Parathyroid adenoma (tissue), 2 donors: ENCODE data around the gene MST1.

Source experiments
- H2AFZ ChIP-seq: fragments of 300-600 bp; sonication (generic); one replicate; pipeline ENCODE4 v1.7.0; 2017; ENCODE audit warnings: antibody characterized with exemption, mild to moderate bottlenecking
- H3K27ac ChIP-seq: fragments of 300-600 bp; sonication (generic); one replicate; pipeline ENCODE4 v1.7.0; 2017
- H3K27me3 ChIP-seq: fragments of 300-600 bp; sonication (generic); one replicate; pipeline ENCODE4 v1.7.0; 2017; ENCODE audit warnings: low read length; ENCODE audit not compliant: control insufficient read depth, insufficient read depth
- H3K36me3 ChIP-seq: fragments of 300-600 bp; sonication (generic); one replicate; pipeline ENCODE4 v1.7.0; 2017; ENCODE audit warnings: low read length; ENCODE audit not compliant: control insufficient read depth, insufficient read depth
- H3K4me1 ChIP-seq: fragments of 300-600 bp; sonication (generic); one replicate; pipeline ENCODE4 v1.7.0; 2017; ENCODE audit warnings: control low read depth
- H3K4me2 ChIP-seq: fragments of 300-600 bp; sonication (generic); one replicate; pipeline ENCODE4 v1.7.0; 2017; ENCODE audit warnings: low read length
- H3K4me3 ChIP-seq: fragments of 300-600 bp; sonication (generic); one replicate; pipeline ENCODE4 v1.7.0; 2017; ENCODE audit warnings: low read depth, low read length
- H3K79me2 ChIP-seq: fragments of 300-600 bp; sonication (generic); one replicate; pipeline ENCODE4 v1.7.0; 2017; ENCODE audit warnings: control low read depth
- H3K9ac ChIP-seq: fragments of 300-600 bp; sonication (generic); one replicate; pipeline ENCODE4 v1.7.0; 2017; ENCODE audit warnings: mild to moderate bottlenecking
- H3K9me3 ChIP-seq: fragments of 300-600 bp; sonication (generic); one replicate; pipeline ENCODE4 v1.7.0; 2017; ENCODE audit warnings: low read length; ENCODE audit not compliant: control insufficient read depth
- CTCF ChIP-seq: fragments of 300-600 bp; sonication (generic); IDR thresholded peaks from one replicate; pipeline ENCODE4 v1.7.0; 2017; ENCODE audit warnings: antibody characterized with exemption, mild to moderate bottlenecking
- donor health status: primary hyperparathyroidism.

MST1 gene

DNA sequence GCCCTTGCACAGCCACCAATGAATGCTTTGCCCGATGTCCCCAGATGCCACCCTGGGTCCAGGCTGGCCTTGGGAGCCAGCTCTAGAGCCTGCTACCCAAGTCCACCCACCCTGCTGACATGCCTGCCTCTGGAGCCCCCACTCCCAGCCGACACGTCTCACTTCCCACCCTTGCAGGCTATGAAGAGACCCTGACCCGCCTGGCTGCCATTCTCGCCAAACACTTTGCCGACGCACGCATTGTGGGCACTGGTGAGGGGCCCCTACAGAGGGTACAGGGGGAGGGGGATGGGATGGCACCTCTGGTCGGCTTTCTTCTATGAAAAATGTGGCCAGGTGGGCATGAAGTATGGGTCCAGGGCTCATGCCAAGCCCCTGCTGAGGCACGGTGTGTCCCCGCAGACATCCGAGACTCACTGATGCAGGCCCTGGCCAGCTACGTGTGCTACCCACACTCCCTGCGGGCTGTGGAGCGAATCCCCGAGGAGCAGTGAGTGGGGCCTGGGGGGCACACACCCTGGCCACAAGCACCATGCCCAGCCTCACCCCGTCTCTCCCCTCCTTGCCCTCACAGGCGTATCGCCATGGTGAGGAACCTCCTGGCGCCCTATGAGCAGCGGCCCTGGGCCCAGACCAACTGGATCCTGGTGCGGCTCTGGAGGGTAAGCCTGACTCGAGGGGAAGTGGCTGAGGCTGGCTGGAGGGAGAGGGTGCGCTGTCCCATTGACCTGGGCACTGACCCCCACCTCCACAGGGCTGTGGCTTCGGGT is 24.2 kb upstream of the MST1 start:
- no peak overlapping the region for H3K9ac ChIP-seq
- H3K4me3 ChIP-seq: no peak overlapping the region
- peak overlapping the region; percentile 82 for H3K27ac ChIP-seq
- no peaks in the 10 kb centered on the region for H3K36me3 ChIP-seq
- H3K79me2 ChIP-seq: no peaks in the 10 kb centered on the region
- H3K27me3 ChIP-seq: no peaks in the 10 kb centered on the region
- H3K4me1 ChIP-seq: peaks cover 13% of the 10 kb centered on the region
- TF ChIP-seq CTCF: no peak
- no peak overlapping the region for H3K4me2 ChIP-seq
- no peaks in the 10 kb centered on the region for H3K9me3 ChIP-seq
- H2AFZ ChIP-seq: no peak overlapping the region

- Histone ChIP-seq H3K27ac (no peak overlapping the region), H2AFZ (no peak overlapping the region), H3K9ac (no peak overlapping the region), H3K4me3 (no peak overlapping the region), H3K9me3 (no peaks in the 10 kb centered on the region), H3K79me2 (no peaks in the 10 kb centered on the region), H3K36me3 (no peaks in the 10 kb centered on the region), H3K4me2 (no peak overlapping the region), H3K4me1 (peaks cover 13% of the 10 kb centered on the region), H3K27me3 (no peaks in the 10 kb centered on the region)
- TF ChIP-seq CTCF: no peak
These were observed 23.5 kb upstream of the MST1 start for GRCh38 chr3:49712631-49713317.

- no peak overlapping the region for H2AFZ ChIP-seq
- no peaks in the 10 kb centered on the region for H3K36me3 ChIP-seq
- TF ChIP-seq CTCF: no peak
These were observed 22.9 kb upstream of the MST1 start for GRCh38 chr3:49712166-49712565.

GRCh38 chr3:49711489-49711888 is 22.2 kb upstream of the MST1 start:
- Histone ChIP-seq H3K27me3 (no peaks in the 10 kb centered on the region), H3K27ac (no peak overlapping the region), H3K4me2 (no peak overlapping the region), H3K79me2 (no peaks in the 10 kb centered on the region), H3K36me3 (no peaks in the 10 kb centered on the region), H2AFZ (no peak overlapping the region), H3K4me1 (peaks cover 13% of the 10 kb centered on the region), H3K4me3 (no peak overlapping the region), H3K9ac (no peak overlapping the region), H3K9me3 (no peaks in the 10 kb centered on the region)
- no peak for TF ChIP-seq CTCF

More at GRCh38 chr3:49712166-49712565, 22.9 kb upstream of the MST1 start:
- Histone ChIP-seq H3K27ac (no peak overlapping the region), H3K4me1 (peaks cover 13% of the 10 kb centered on the region), H3K79me2 (no peaks in the 10 kb centered on the region), H3K9ac (no peak overlapping the region), H3K27me3 (no peaks in the 10 kb centered on the region), H3K4me2 (no peak overlapping the region), H3K9me3 (no peaks in the 10 kb centered on the region), H3K4me3 (no peak overlapping the region)
